Measurements from ENCODE around the gene DDX50.

DNA sequence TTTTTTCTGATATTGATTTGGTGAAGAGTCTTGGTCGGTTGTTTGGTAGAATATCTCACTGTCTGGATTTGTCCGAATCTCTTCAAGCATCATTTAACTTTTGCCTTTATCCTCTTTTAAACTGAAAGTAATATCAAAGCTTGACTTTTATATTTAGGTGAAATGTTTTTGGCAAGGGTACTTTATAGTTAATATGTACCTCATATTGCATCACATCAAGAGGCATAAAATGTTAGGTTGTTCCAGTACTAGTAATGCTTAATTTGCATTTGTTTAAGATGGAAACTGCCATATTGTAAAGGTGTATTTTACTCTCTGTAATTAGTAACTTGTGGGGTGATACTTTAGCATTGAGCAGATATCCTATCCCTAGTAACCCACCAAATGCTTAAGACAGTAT, 37.8 kb downstream of the DDX50 start:
- TF ChIP-seq POLR2A (IDR thresholded peaks at IDR 0.05; ENCODE audit: low read depth) (no peak), CTCF (IDR thresholded peaks at IDR 0.05) (no peak), POLR2AphosphoS5 (IDR thresholded peaks at IDR 0.05) (no peak), EP300 (IDR thresholded peaks at IDR 0.05) (no peak)
